Cerebellar nuclear complex (tissue), 1 donor: ENCODE data around the gene C2CD4C.
"Not testable (repeated sequence)": the region's sequence is repeated elsewhere in the genome, so short reads cannot be mapped to it uniquely, and the experiment has no call there.

Source experiments
- DNase-seq, 2 experiments: peaks; one replicate each; lab custom pipeline; 2025; lab: John Stamatoyannopoulos, UW

The C2CD4C gene

DNA sequence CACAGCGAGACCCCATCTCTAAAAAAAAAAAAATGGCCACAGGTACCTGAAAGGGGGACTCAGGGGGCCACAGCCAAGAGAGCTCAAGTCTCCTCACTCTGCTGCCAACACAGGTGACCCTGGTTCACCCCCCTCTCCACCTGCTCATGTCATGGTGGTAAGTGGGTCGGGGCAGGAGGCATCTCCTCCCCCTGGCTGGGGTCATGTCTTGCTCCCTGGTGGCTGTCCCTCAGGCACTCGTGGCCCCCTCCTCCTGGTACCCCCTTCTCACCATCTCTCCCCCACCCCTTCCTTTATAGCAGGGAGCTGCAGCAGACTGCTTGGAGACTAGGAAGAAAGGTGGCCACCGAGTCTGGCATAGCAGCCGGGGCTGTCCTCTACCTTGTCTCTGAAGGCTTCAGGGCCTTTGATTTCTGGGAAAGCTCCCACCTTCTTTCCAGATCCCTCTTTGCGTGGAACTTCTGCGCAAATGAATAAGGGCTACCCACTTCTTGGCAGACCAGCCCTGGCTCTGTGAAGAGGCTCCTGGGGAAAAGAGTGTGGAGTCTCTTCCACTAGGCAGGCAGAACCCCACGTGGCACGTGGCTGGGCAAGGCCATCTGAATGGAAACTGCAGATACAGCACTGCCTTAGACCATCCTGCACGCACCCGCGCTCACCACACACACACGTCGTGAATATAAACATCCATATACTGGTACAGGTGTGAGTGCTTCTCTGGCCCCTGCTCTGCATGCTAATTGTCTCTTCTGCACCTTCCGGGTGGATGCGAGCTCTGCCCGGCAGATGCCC, 44.3 kb downstream of the C2CD4C start:
- DNase-seq: no peak

- no peak for DNase-seq
Measured at GRCh38 chr19:362683-363082, 46.3 kb downstream of the C2CD4C start.

- no peak for DNase-seq
Measured at GRCh38 chr19:362154-362553, 46.8 kb downstream of the C2CD4C start.

DNA sequence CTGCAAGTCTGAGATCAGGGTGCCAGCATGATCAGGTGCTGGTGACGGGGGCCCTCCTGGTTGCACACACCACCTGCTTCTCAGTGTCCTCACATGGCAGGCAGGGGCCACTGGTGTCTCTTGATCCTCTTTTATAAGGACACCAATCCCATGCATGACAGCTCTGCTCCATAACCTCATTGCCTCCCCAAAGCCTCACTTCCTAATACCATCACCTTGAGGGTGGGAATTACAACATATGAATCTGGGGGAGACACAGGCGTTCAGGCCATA, 49.4 kb downstream of the C2CD4C start:
- no peak for DNase-seq

DNA sequence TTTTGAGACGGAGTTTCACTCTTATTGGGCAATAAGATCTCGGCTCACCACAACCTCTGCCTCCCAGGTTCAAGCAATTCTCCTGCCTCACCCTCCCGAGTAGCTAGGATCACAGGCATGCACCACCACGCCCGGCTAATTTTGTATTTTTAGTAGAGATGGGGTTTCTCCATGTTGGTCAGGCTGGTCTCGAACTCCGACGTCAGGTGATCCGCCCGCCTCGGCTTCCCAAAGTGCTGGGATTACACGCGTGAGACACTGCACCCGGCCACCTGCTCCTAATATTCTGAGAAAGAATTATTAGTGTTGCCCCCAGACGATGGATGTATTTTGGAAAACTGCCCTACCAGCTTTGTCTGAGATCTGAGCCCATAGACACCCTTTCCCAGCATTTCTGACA, 53.4 kb downstream of the C2CD4C start:
- not testable (repeated sequence) for DNase-seq
